Sigmoid colon (tissue), 4 donors: ENCODE results near the gene KRT40.

ENCODE experiments used
- CTCF ChIP-seq, 4 experiments: fragments of 450-650 bp in 3 of 4; fragments of 200-600 bp in 1 of 4; IDR thresholded peaks; one replicate each; pipeline ENCODE4 v1.5.1; 2016 to 2019; ENCODE audit warnings: antibody characterized with exemption in 4 of 4, mild to moderate bottlenecking in 3 of 4, moderate library complexity in 2 of 4
- POLR2A ChIP-seq, 2 donors: fragments of 450-650 bp; IDR thresholded peaks; one replicate each; pipeline ENCODE4 v1.6.1; 2016; ENCODE audit warnings: antibody characterized with exemption in 2 of 2, mild to moderate bottlenecking in 2 of 2, moderate library complexity in 2 of 2
- POLR2AphosphoS5 ChIP-seq, 4 donors: sonication (generic); formaldehyde crosslinking; IDR thresholded peaks; one replicate each; pipeline ENCODE4 v1.6.1; 2017; ENCODE audit warnings: antibody characterized with exemption in 4 of 4

GRCh38 chr17:41026715-41027471 lies 42.8 kb upstream of the KRT40 start, which contains the start of gene KRTAP1-5:
- TF ChIP-seq CTCF (IDR thresholded peaks at IDR 0.05) (no peak), POLR2A (IDR thresholded peaks at IDR 0.05) (no peak), POLR2AphosphoS5 (IDR thresholded peaks at IDR 0.05) (no peak)
